ENCODE results near the gene SDC3.

GRCh38 chr1:30928789-30929134 is 20.2 kb upstream of the SDC3 start:
- TF ChIP-seq, protein P1, sequence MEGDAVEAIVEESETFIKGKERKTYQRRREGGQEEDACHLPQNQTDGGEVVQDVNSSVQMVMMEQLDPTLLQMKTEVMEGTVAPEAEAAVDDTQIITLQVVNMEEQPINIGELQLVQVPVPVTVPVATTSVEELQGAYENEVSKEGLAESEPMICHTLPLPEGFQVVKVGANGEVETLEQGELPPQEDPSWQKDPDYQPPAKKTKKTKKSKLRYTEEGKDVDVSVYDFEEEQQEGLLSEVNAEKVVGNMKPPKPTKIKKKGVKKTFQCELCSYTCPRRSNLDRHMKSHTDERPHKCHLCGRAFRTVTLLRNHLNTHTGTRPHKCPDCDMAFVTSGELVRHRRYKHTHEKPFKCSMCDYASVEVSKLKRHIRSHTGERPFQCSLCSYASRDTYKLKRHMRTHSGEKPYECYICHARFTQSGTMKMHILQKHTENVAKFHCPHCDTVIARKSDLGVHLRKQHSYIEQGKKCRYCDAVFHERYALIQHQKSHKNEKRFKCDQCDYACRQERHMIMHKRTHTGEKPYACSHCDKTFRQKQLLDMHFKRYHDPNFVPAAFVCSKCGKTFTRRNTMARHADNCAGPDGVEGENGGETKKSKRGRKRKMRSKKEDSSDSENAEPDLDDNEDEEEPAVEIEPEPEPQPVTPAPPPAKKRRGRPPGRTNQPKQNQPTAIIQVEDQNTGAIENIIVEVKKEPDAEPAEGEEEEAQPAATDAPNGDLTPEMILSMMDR (conservative IDR thresholded peaks at IDR 0.05; ENCODE audit: low read depth, low read length) = no peak
- no peak for TF ChIP-seq EZH2 (IDR thresholded peaks at IDR 0.05; ENCODE audit: borderline replicate concordance, low read depth, low read length, poor library complexity, severe bottlenecking)
